Measurements from ENCODE around the gene SLPI.
A peak's percentile ranks its signal among the peaks of the same experiment; 100 is the strongest.

Gene SLPI

DNA sequence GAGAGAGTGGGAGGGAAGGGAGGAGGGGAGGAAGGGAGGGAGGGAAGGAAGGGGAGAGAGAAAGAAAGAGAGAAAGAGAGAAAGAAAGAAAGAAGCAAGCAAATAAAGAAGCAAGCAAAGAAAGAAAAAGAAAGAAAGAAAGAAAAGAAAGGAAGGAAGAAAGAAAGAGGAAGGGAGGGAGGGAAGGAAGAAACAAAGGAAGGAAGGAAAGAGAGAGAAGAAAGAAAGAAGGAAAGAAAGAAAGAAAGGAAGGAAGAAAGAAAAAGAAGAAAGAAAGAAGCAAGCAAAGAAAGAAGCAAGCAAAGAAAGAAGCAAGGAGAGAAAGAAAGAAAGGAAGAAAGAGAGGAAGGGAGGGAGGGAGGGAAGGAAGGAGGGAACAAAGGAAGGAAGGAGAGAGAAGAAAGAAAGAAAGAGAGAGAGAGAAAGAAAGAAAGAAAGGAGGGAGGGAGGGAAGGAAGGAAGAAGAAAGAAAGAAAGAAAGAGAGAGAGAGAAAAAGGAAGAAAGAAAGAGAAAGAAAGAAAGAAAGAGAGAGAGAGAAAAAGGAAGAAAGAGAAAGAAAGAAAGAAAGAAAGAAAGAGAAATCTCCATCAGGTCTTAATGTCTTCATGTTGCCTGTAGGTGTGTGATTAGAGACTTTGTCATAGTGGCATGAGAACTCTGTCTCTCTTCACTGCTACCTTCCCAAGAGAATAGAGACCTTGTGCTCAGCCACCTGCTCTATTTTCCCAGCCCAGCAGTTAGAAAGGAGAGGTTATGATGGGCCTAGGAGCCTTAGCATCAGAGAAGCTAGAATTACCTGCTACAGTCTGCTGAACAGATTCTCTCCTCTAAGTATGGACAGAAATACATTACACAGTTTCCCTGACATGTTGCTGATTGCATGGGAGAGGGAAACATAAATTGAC, 42.5 kb downstream of the SLPI start:
- DNase-seq = no peak

DNA sequence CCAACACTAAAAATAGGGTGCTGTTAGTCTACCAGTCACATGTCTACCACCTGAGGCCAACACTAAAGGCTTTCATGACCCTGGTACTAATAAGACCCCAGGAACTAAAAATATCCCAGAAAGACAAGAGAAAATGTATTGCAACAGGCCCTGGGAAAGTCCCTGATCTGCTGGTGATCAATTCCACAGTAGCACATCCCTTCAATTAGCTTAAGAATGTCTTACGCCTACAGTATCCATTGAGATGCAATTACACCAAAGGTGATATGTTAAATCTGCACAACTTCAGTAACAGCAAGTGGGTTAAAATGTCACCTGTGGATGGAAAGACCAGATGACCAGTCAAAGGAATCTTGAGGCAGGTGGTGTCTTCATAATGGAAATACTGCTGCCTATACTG, 44.4 kb downstream of the SLPI start:
- no peak for DNase-seq

DNA sequence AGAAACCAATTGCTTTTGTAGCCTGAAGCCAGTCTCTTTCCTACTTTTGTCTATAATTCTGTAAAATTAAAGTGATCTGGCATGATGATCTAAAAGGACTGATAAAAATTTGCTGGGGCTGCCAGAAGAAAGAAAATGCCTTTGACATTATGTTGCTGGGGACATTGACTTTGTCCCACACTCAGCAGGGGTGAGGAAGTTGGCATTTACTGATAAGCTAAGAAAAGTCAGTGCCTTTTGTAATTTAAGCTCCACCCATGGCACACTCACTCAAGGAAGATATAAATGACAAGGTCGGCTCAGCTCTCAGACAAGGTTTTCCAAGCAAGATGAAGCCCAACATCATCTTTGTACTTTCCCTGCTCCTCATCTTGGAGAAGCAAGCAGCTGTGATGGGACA, 47.6 kb downstream of the SLPI start, which contains the start of gene SEMG1:
SEMG1 (plus strand) TSS at position 309 of the 400 bp plus-strand sequence; CDS start at position 330, 21 bp downstream.
- peak; percentile 23 for DNase-seq

Measured in suppressor macrophage treated with lipopolysaccharide for 4 hours (primary cell).